MM.1S (cell line): ENCODE data around the gene B9D2.
A peak's percentile ranks its signal among the peaks of the same experiment; 100 is the strongest.

Experiments
- DNase-seq: peaks from one replicate; pipeline ENCODE4 v3.0.0-alpha.2; 2015
- H2AFZ ChIP-seq: fragments of 300-600 bp; sonication (generic); 2 replicates; pipeline ENCODE4 v1.6.0; 2016; ENCODE audit warnings: antibody characterized with exemption, low read length
- H3F3A ChIP-seq: fragments of 300-600 bp; sonication (generic); 2 replicates; pipeline ENCODE4 v1.6.1; 2016; ENCODE audit warnings: mild to moderate bottlenecking, antibody characterized with exemption, low read length, moderate library complexity, mixed read lengths; ENCODE audit not compliant: insufficient read depth
- H3K27ac ChIP-seq: fragments of 300-600 bp; sonication (generic); 2 replicates; pipeline ENCODE4 v1.5.1; 2016; ENCODE audit warnings: mild to moderate bottlenecking, low read length
- H3K27me3 ChIP-seq: fragments of 300-600 bp; sonication (generic); replicated peaks from 2 replicates; pipeline ENCODE4 v1.6.0; 2016; ENCODE audit warnings: low read length; ENCODE audit not compliant: insufficient read depth
- H3K36me3 ChIP-seq: fragments of 300-600 bp; sonication (generic); replicated peaks from 2 replicates; pipeline ENCODE4 v1.6.1; 2016; ENCODE audit warnings: mild to moderate bottlenecking, low read length, mixed read lengths; ENCODE audit not compliant: insufficient read depth
- H3K4me1 ChIP-seq: fragments of 300-600 bp; sonication (generic); 2 replicates; pipeline ENCODE4 v1.6.1; 2016; ENCODE audit warnings: low read length, mixed read lengths
- H3K4me2 ChIP-seq: fragments of 300-600 bp; sonication (generic); 2 replicates; pipeline ENCODE4 v1.6.0; 2016; ENCODE audit warnings: low read depth, low read length
- H3K4me3 ChIP-seq: fragments of 300-600 bp; sonication (generic); 2 replicates; pipeline ENCODE4 v1.5.1; 2016; ENCODE audit warnings: low read length, mixed read lengths
- H3K79me2 ChIP-seq: fragments of 300-600 bp; sonication (generic); 2 replicates; pipeline ENCODE4 v1.6.1; 2016; ENCODE audit warnings: mixed run types, low read length, mixed read lengths
- H3K9ac ChIP-seq: fragments of 300-600 bp; sonication (generic); 2 replicates; pipeline ENCODE4 v1.6.1; 2016; ENCODE audit warnings: low read length, mixed read lengths
- H3K9me2 ChIP-seq: fragments of 300-600 bp; sonication (generic); replicated peaks from 2 replicates; pipeline ENCODE4 v1.6.1; 2016; ENCODE audit warnings: mild to moderate bottlenecking, low read length, mixed read lengths; ENCODE audit not compliant: insufficient read depth
- H3K9me3 ChIP-seq: fragments of 300-600 bp; sonication (generic); replicated peaks from 2 replicates; pipeline ENCODE4 v1.6.1; 2016; ENCODE audit warnings: mild to moderate bottlenecking, low read length, mixed read lengths; ENCODE audit not compliant: insufficient read depth
- H4K20me1 ChIP-seq: fragments of 300-600 bp; sonication (generic); 2 replicates; pipeline ENCODE4 v1.6.1; 2016; ENCODE audit warnings: mild to moderate bottlenecking, low read length, moderate library complexity, mixed read lengths; ENCODE audit not compliant: insufficient read depth
- CTCF ChIP-seq: fragments of 300-600 bp; sonication (generic); IDR thresholded peaks from 2 replicates; pipeline ENCODE4 v1.5.1; 2016; ENCODE audit warnings: antibody characterized with exemption, low read length, mixed read lengths
- EZH2 ChIP-seq: fragments of 300-600 bp; sonication (generic); optimal IDR thresholded peaks from 2 replicates; pipeline ENCODE3; 2017; ENCODE audit warnings: low read depth, mild to moderate bottlenecking, antibody characterized with exemption, low read length, mixed read lengths
- EZH2phosphoT487 ChIP-seq: fragments of 300-600 bp; sonication (generic); IDR thresholded peaks from 2 replicates; pipeline ENCODE4 v1.6.1; 2018; ENCODE audit warnings: antibody characterized with exemption, low read length

B9D2 gene

GRCh38 chr19:41399091-41399490 is 35.1 kb upstream of the B9D2 start:
- no peak for DNase-seq
- Histone ChIP-seq H3K4me2 (peak overlapping the region; percentile 98), H3K27me3 (no peaks in the 10 kb centered on the region), H2AFZ (no peak overlapping the region), H3K4me3 (peak overlapping the region; percentile 98; the same call in 1 of the 2 replicates), H3K9me3 (no peaks in the 10 kb centered on the region), H3K9ac (peak overlapping the region; percentile 98; the same call in 1 of the 2 replicates), H3K79me2 (peaks cover 49% of the 10 kb centered on the region), H3K27ac (no peak overlapping the region), H4K20me1 (no peaks in the 10 kb centered on the region), H3K4me1 (peaks cover 14% of the 10 kb centered on the region), H3K9me2 (no peaks in the 10 kb centered on the region), H3F3A (no peaks in the 10 kb centered on the region), H3K36me3 (no peaks in the 10 kb centered on the region)
- TF ChIP-seq EZH2 = no peak
- no peak for TF ChIP-seq CTCF

GRCh38 chr19:41398598-41398997 is 34.6 kb upstream of the B9D2 start:
- no peaks in the 10 kb centered on the region for H3K9me3 ChIP-seq
- no peaks in the 10 kb centered on the region for H3K36me3 ChIP-seq
- no peaks in the 10 kb centered on the region for H3F3A ChIP-seq
- peak overlapping the region; percentile 77; the same call in 1 of the 2 replicates for H3K27ac ChIP-seq
- H3K9me2 ChIP-seq = no peaks in the 10 kb centered on the region
- H4K20me1 ChIP-seq = no peaks in the 10 kb centered on the region
- H3K79me2 ChIP-seq = peaks cover 54% of the 10 kb centered on the region
- H3K27me3 ChIP-seq = no peaks in the 10 kb centered on the region
- peak overlapping the region; percentile 98 for H3K4me2 ChIP-seq
- peak overlapping the region; percentile 98 for H3K4me3 ChIP-seq
- TF ChIP-seq EZH2 (no peak), CTCF (no peak), EZH2phosphoT487 (no peak)
- peaks cover 14% of the 10 kb centered on the region for H3K4me1 ChIP-seq
- DNase-seq = no peak
- no peak overlapping the region for H2AFZ ChIP-seq
- H3K9ac ChIP-seq = peak overlapping the region; percentile 98

GRCh38 chr19:41398050-41398418 is 34.1 kb upstream of the B9D2 start:
- no peak for DNase-seq

More at GRCh38 chr19:41398050-41398418, 34.1 kb upstream of the B9D2 start:
- H4K20me1 ChIP-seq = no peaks in the 10 kb centered on the region
- H3K79me2 ChIP-seq = peaks cover 57% of the 10 kb centered on the region
- no peaks in the 10 kb centered on the region for H3K9me3 ChIP-seq
- peak overlapping the region; percentile 77 for H3K27ac ChIP-seq
- no peaks in the 10 kb centered on the region for H3K36me3 ChIP-seq
- H3K9me2 ChIP-seq = no peaks in the 10 kb centered on the region
- no peaks in the 10 kb centered on the region for H3F3A ChIP-seq
- TF ChIP-seq EZH2phosphoT487 (no peak), CTCF (no peak)
- peak overlapping the region; percentile 98 for H3K9ac ChIP-seq
- H3K4me1 ChIP-seq = peaks cover 14% of the 10 kb centered on the region
- peak overlapping the region; percentile 98 for H3K4me3 ChIP-seq
- H2AFZ ChIP-seq = peak overlapping the region; percentile 69
- H3K27me3 ChIP-seq = no peaks in the 10 kb centered on the region
- H3K4me2 ChIP-seq = peak overlapping the region; percentile 98
